ENCODE measurements around the gene CSRNP2. TPM values are rescaled to one million over a fixed set of nuclear protein-coding genes. Genes with fewer than 3 reads are reported as not detected.

CSRNP2 gene
- total and polyA plus RNA-seq, 2 of the 4 experiments (the other 2 are of a cell fraction), result 14.0 to 21.7 TPM

- H3K23ac ChIP-seq (ENCODE audit: low read depth, low read length), result no peak overlapping the region
- H2AFZ ChIP-seq (replicated peaks; ENCODE audit: low read length, poor library complexity), result no peak overlapping the region
- POLR2A ChIA-PET (ENCODE audit: unreplicated experiment), result no interaction called here
- WGBS, 2 experiments (ENCODE audit: extremely low coverage in 2 of 2, insufficient read length in 1 of 2), result 93% methylated on average over 3 of the region's 7 CpGs; no CpG with 5 or more reads in 1 of the 2 experiments
- dilution Hi-C loops (cut with HindIII; ENCODE audit: low sequenced_read_pairs, unreplicated experiment) (no loop called here), intact Hi-C loops (cut with micrococcal nuclease) (no loop called here), in situ Hi-C loops (cut with MboI; ENCODE audit: low sequenced_read_pairs) (no loop called here)
- no peaks in the 10 kb centered on the region for H3K27me3 ChIP-seq (ENCODE audit: control insufficient read depth, insufficient read depth, low read length)
- no TSS peak for BruUV-seq (replicated peaks)
- no peak overlapping the region for H3K56ac ChIP-seq (ENCODE audit: extremely low read depth, insufficient read depth, low read length)
- no peak overlapping the region for H3K4me2 ChIP-seq (ENCODE audit: low read depth, low read length)
- H3K14ac ChIP-seq (replicated peaks; ENCODE audit: low read depth, low read length), result no peak overlapping the region
- no peak overlapping the region for H3K9ac ChIP-seq (ENCODE audit: low read depth, low read length)
- no peak overlapping the region for H4K91ac ChIP-seq (ENCODE audit: insufficient read depth, low read depth, low read length)
- H3K4ac ChIP-seq (ENCODE audit: low read depth, low read length), result no peak overlapping the region
- H2BK15ac ChIP-seq (ENCODE audit: low read depth, low read length), result no peak overlapping the region
- no peak overlapping the region for H3K4me3 ChIP-seq (ENCODE audit: insufficient read depth, low read depth, low read length)
- no peak overlapping the region for H2AK5ac ChIP-seq (ENCODE audit: low read depth, low read length)
- H3K79me1 ChIP-seq (ENCODE audit: low read depth in 1 of 2, low read length in 2 of 2), result peaks cover 14 to 41% of the 10 kb centered on the region in 2 experiments
- no peak overlapping the region for H2BK120ac ChIP-seq (ENCODE audit: low read depth, low read length)
- H2BK5ac ChIP-seq (ENCODE audit: low read depth, low read length, poor library complexity, severe bottlenecking), result no peak overlapping the region
- H3K36me3 ChIP-seq (ENCODE audit: control insufficient read depth, insufficient read depth, low read length), result no peaks in the 10 kb centered on the region
- H2AK9ac ChIP-seq (replicated peaks; ENCODE audit: low read depth, low read length, poor library complexity), result no peak overlapping the region
- peaks cover 2% of the 10 kb centered on the region; the same call in 1 of the 2 replicates for H3K9me1 ChIP-seq (ENCODE audit: insufficient read depth, low read length)
- peaks cover 3% of the 10 kb centered on the region for H3K4me1 ChIP-seq (ENCODE audit: control insufficient read depth, insufficient read depth, low read length)
- peaks cover 24% of the 10 kb centered on the region for H4K20me1 ChIP-seq (ENCODE audit: insufficient read depth, low read length)
- no peak overlapping the region for H2BK20ac ChIP-seq (ENCODE audit: low read depth, low read length)
- no peak overlapping the region for H3K18ac ChIP-seq (ENCODE audit: low read depth, low read length)
- ATAC-seq (ENCODE audit: low read depth) (no peak), DNase-seq (no peak)
- TF ChIP-seq FOS (IDR thresholded peaks at IDR 0.05; ENCODE audit: low read depth, low read length), result no peak
- no peak for TF ChIP-seq CTCF (conservative IDR thresholded peaks at IDR 0.05; ENCODE audit: low read depth, low read length)
- TF ChIP-seq RAD21 (IDR thresholded peaks at IDR 0.05; ENCODE audit: low read length), result no peak
- TF ChIP-seq RCOR1 (IDR thresholded peaks at IDR 0.05; ENCODE audit: insufficient replicate concordance, low read length), result no peak
- TF ChIP-seq NFE2L2 (IDR thresholded peaks at IDR 0.05; ENCODE audit: low read depth, low read length), result no peak
- TF ChIP-seq CHD1 (IDR thresholded peaks at IDR 0.05; ENCODE audit: low read depth, low read length), result no peak
- H4K5ac ChIP-seq (ENCODE audit: low read depth, low read length), result no peak overlapping the region
- H3K9me3 ChIP-seq (ENCODE audit: control insufficient read depth, insufficient read depth, low read length), result no peaks in the 10 kb centered on the region
- H3K27ac ChIP-seq (ENCODE audit: insufficient read depth, low read length), result no peak overlapping the region
- H4K8ac ChIP-seq (ENCODE audit: low read depth in 2 of 2, low read length in 2 of 2), result no peak overlapping the region
- CTCF ChIA-PET, result interaction anchor here (1.2 to 2.0 kb wide), 2 partner anchors 18 to 328 kb away, joined by 3 to 6 read pairs; no protein-coding TSS in a partner anchor
These were observed 70.0 kb downstream of the CSRNP2 start for GRCh38 chr12:51013441-51013840.
